ENCODE data around the gene HBS1L. TPM values are rescaled to one million over a fixed set of nuclear protein-coding genes. Genes with fewer than 3 reads are reported as not detected.

Gene HBS1L
- polyA plus RNA-seq, 4 donors = 23.0 to 39.2 (median 30.7) TPM

- Histone ChIP-seq H3K9me3 (ENCODE audit: control insufficient read depth in 2 of 2, insufficient read depth in 1 of 2, low read depth in 1 of 2, low read length in 1 of 2) (no peaks in the 10 kb centered on the region), H3K36me3 (ENCODE audit: control insufficient read depth in 3 of 3, insufficient read depth in 2 of 3, low read depth in 1 of 3, low read length in 3 of 3) (peaks cover 0 to 5% (median 0%) of the 10 kb centered on the region in 3 donors), H3K4me1 (ENCODE audit: control insufficient read depth in 3 of 3, insufficient read depth in 2 of 3, low read depth in 1 of 3, low read length in 2 of 3) (peaks cover 0 to 15% (median 4%) of the 10 kb centered on the region in 3 donors), H3K27ac (ENCODE audit: low read depth in 1 of 3, low read length in 2 of 3) (no peak overlapping the region), H3K4me3 (ENCODE audit: low read depth in 1 of 3, low read length in 3 of 3) (no peak overlapping the region), H3K27me3 (ENCODE audit: control insufficient read depth in 3 of 3, insufficient read depth in 3 of 3, low read length in 3 of 3) (no peaks in the 10 kb centered on the region)
- DNase-seq (no peak), FAIRE-seq (no peak)
These were observed 41.9 kb downstream of the HBS1L start for GRCh38 chr6:135012764-135013163.

GRCh38 chr6:135012349-135012748 lies 42.3 kb downstream of the HBS1L start:
- Histone ChIP-seq H3K9me3 (ENCODE audit: control insufficient read depth in 2 of 2, insufficient read depth in 1 of 2, low read depth in 1 of 2, low read length in 1 of 2) (no peaks in the 10 kb centered on the region), H3K4me3 (ENCODE audit: low read depth in 1 of 3, low read length in 3 of 3) (no peak overlapping the region), H3K36me3 (ENCODE audit: control insufficient read depth in 3 of 3, insufficient read depth in 2 of 3, low read depth in 1 of 3, low read length in 3 of 3) (peaks cover 0 to 5% (median 0%) of the 10 kb centered on the region in 3 donors), H3K27ac (ENCODE audit: low read depth in 1 of 3, low read length in 2 of 3) (no peak overlapping the region), H3K4me1 (ENCODE audit: control insufficient read depth in 3 of 3, insufficient read depth in 2 of 3, low read depth in 1 of 3, low read length in 2 of 3) (peaks cover 0 to 16% (median 4%) of the 10 kb centered on the region in 3 donors), H3K27me3 (ENCODE audit: control insufficient read depth in 3 of 3, insufficient read depth in 3 of 3, low read length in 3 of 3) (no peaks in the 10 kb centered on the region)
- DNase-seq (no peak), FAIRE-seq (no peak)
- WGBS, 3 donors = 91 to 96% (median 95%) methylated on average over 2 of the region's 2 CpGs

DNA sequence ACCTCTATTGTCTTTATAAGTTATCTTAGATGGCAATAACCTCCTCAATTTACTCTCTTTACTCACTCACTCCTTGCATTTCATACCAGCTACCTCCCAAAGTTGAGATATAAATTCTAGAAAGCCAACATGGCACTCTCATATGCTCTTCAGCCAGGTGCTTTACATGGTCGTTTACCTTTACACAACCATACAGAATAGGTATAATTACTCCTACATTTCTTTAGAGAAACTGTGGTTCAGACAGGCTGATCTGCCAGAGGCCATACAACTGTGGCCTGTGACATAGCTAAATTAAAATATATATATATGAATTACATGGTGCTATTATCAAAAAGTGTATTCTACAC lies 45.7 kb downstream of the HBS1L start:
- no peak for FAIRE-seq
- Histone ChIP-seq H3K27ac (ENCODE audit: low read depth in 1 of 3, low read length in 2 of 3) (peak overlapping the region; percentile 34 to 55 (median 45)), H3K4me1 (ENCODE audit: control insufficient read depth in 3 of 3, insufficient read depth in 2 of 3, low read depth in 1 of 3, low read length in 2 of 3) (peaks cover 0 to 20% (median 4%) of the 10 kb centered on the region in 3 donors), H3K36me3 (ENCODE audit: control insufficient read depth in 3 of 3, insufficient read depth in 2 of 3, low read depth in 1 of 3, low read length in 3 of 3) (peaks cover 0 to 5% (median 0%) of the 10 kb centered on the region in 3 donors), H3K27me3 (ENCODE audit: control insufficient read depth in 3 of 3, insufficient read depth in 3 of 3, low read length in 3 of 3) (no peaks in the 10 kb centered on the region), H3K9me3 (ENCODE audit: control insufficient read depth in 2 of 2, insufficient read depth in 1 of 2, low read depth in 1 of 2, low read length in 1 of 2) (no peaks in the 10 kb centered on the region), H3K4me3 (ENCODE audit: low read depth in 1 of 3, low read length in 3 of 3) (no peak overlapping the region)
- no peak for DNase-seq
- WGBS, 3 donors = 17 to 65% (median 27%) methylated on average over 1 of the region's 1 CpG

DNA sequence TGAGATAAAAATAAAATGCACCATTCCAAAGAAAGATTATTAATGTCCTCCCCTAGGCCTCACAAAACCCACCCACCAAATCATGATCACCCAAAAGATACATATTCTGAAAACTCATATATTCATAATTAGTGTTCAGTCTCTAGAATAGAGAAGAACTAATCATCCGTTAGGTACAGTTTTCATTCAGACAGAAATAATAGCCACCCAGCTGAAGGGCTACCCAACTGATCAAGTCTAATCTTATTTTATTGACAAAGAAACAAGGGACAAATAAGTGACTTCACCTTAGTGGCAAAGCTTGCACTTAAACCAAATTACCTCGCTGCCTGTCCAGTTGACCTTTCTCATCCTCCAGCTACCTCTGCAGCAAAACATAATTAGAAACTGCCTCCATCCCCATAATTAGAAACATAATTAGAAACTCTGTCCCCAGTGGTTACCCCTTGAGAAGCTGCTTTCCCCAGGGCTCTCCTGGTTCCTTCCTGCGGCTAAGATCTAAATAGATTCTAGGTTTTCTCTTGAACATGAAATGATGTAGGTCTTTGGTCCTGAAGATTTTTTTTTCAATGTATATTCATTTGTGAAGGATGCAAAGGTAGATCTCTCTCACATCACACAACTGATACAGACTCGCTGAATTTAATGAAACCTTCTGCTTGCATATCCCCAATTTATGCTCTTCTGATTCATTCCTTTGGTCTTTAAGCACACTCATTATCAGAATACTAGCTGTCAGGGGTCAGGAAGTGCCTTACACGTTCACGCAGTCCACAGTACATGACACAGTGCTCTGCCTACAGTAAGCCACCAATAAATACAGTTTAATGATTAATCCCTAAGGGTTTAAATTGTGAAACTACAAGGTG lies 46.3 kb downstream of the HBS1L start:
- H3K27ac ChIP-seq (ENCODE audit: low read depth in 1 of 3, low read length in 2 of 3) = peak overlapping the region in 2 of 3 donors; percentile 45 to 68
- peak; percentile 85 to 93 for DNase-seq
- no peaks in the 10 kb centered on the region for H3K27me3 ChIP-seq (ENCODE audit: control insufficient read depth in 3 of 3, insufficient read depth in 3 of 3, low read length in 3 of 3)
- H3K4me3 ChIP-seq (ENCODE audit: low read depth in 1 of 3, low read length in 3 of 3) = no peak overlapping the region
- H3K4me1 ChIP-seq (ENCODE audit: control insufficient read depth in 3 of 3, insufficient read depth in 2 of 3, low read depth in 1 of 3, low read length in 2 of 3) = peaks cover 0 to 20% (median 4%) of the 10 kb centered on the region in 3 donors
- WGBS, 3 donors = 44 to 60% (median 55%) methylated on average over 6 of the region's 6 CpGs
- H3K36me3 ChIP-seq (ENCODE audit: control insufficient read depth in 3 of 3, insufficient read depth in 2 of 3, low read depth in 1 of 3, low read length in 3 of 3) = peaks cover 0 to 5% (median 0%) of the 10 kb centered on the region in 3 donors
- no peak for FAIRE-seq
- H3K9me3 ChIP-seq (ENCODE audit: control insufficient read depth in 2 of 2, insufficient read depth in 1 of 2, low read depth in 1 of 2, low read length in 1 of 2) = no peaks in the 10 kb centered on the region

GRCh38 chr6:135006386-135006914 lies 48.2 kb downstream of the HBS1L start:
- H3K36me3 ChIP-seq (ENCODE audit: control insufficient read depth in 3 of 3, insufficient read depth in 2 of 3, low read depth in 1 of 3, low read length in 3 of 3) = peaks cover 0 to 4% (median 0%) of the 10 kb centered on the region in 3 donors
- no peak overlapping the region for H3K27ac ChIP-seq (ENCODE audit: low read depth in 1 of 3, low read length in 2 of 3)
- no peaks in the 10 kb centered on the region for H3K9me3 ChIP-seq (ENCODE audit: control insufficient read depth in 2 of 2, insufficient read depth in 1 of 2, low read depth in 1 of 2, low read length in 1 of 2)
- H3K4me3 ChIP-seq (ENCODE audit: low read depth in 1 of 3, low read length in 3 of 3) = no peak overlapping the region
- 89 to 96% (median 95%) methylated on average over 3 of the region's 3 CpGs for WGBS, 3 donors
- H3K4me1 ChIP-seq (ENCODE audit: control insufficient read depth in 3 of 3, insufficient read depth in 2 of 3, low read depth in 1 of 3, low read length in 2 of 3) = peaks cover 0 to 20% (median 4%) of the 10 kb centered on the region in 3 donors
- DNase-seq = peak in 1 of 2 donors; percentile 38
- no peaks in the 10 kb centered on the region for H3K27me3 ChIP-seq (ENCODE audit: control insufficient read depth in 3 of 3, insufficient read depth in 3 of 3, low read length in 3 of 3)
- FAIRE-seq = no peak

GRCh38 chr6:135004399-135004798 lies 50.2 kb downstream of the HBS1L start:
- Histone ChIP-seq H3K36me3 (ENCODE audit: control insufficient read depth in 3 of 3, insufficient read depth in 2 of 3, low read depth in 1 of 3, low read length in 3 of 3) (peaks cover 0 to 2% (median 0%) of the 10 kb centered on the region in 3 donors), H3K4me1 (ENCODE audit: control insufficient read depth in 3 of 3, insufficient read depth in 2 of 3, low read depth in 1 of 3, low read length in 2 of 3) (peaks cover 0 to 19% (median 4%) of the 10 kb centered on the region in 3 donors), H3K9me3 (ENCODE audit: control insufficient read depth in 2 of 2, insufficient read depth in 1 of 2, low read depth in 1 of 2, low read length in 1 of 2) (no peaks in the 10 kb centered on the region), H3K27me3 (ENCODE audit: control insufficient read depth in 3 of 3, insufficient read depth in 3 of 3, low read length in 3 of 3) (no peaks in the 10 kb centered on the region), H3K4me3 (ENCODE audit: low read depth in 1 of 3, low read length in 3 of 3) (no peak overlapping the region), H3K27ac (ENCODE audit: low read depth in 1 of 3, low read length in 2 of 3) (no peak overlapping the region)
- no peak for FAIRE-seq
- 87 to 93% (median 92%) methylated on average over 2 of the region's 2 CpGs for WGBS, 3 donors
- no peak for DNase-seq

GRCh38 chr6:135002974-135003703 lies 51.5 kb downstream of the HBS1L start:
- FAIRE-seq = no peak
- Histone ChIP-seq H3K36me3 (ENCODE audit: control insufficient read depth in 3 of 3, insufficient read depth in 2 of 3, low read depth in 1 of 3, low read length in 3 of 3) (peaks cover 0 to 2% (median 0%) of the 10 kb centered on the region in 3 donors), H3K4me3 (ENCODE audit: low read depth in 1 of 3, low read length in 3 of 3) (no peak overlapping the region), H3K27ac (ENCODE audit: low read depth in 1 of 3, low read length in 2 of 3) (no peak overlapping the region), H3K4me1 (ENCODE audit: control insufficient read depth in 3 of 3, insufficient read depth in 2 of 3, low read depth in 1 of 3, low read length in 2 of 3) (peaks cover 0 to 9% (median 2%) of the 10 kb centered on the region in 3 donors), H3K27me3 (ENCODE audit: control insufficient read depth in 3 of 3, insufficient read depth in 3 of 3, low read length in 3 of 3) (no peaks in the 10 kb centered on the region), H3K9me3 (ENCODE audit: control insufficient read depth in 2 of 2, insufficient read depth in 1 of 2, low read depth in 1 of 2, low read length in 1 of 2) (no peaks in the 10 kb centered on the region)
- no peak for DNase-seq
- 82 to 85% (median 83%) methylated on average over 6 of the region's 6 CpGs for WGBS, 3 donors

- H3K9me3 ChIP-seq (ENCODE audit: control insufficient read depth in 2 of 2, insufficient read depth in 1 of 2, low read depth in 1 of 2, low read length in 1 of 2) = no peaks in the 10 kb centered on the region
- 77 to 83% (median 79%) methylated on average over 5 of the region's 5 CpGs for WGBS, 3 donors
- H3K4me3 ChIP-seq (ENCODE audit: low read depth in 1 of 3, low read length in 3 of 3) = no peak overlapping the region
- DNase-seq (peak; percentile 14 to 22), FAIRE-seq (peak; percentile 87)
- peaks cover under 1 to 3% (median under 1%) of the 10 kb centered on the region in 3 donors for H3K36me3 ChIP-seq (ENCODE audit: control insufficient read depth in 3 of 3, insufficient read depth in 2 of 3, low read depth in 1 of 3, low read length in 3 of 3)
- H3K27ac ChIP-seq (ENCODE audit: low read depth in 1 of 3, low read length in 2 of 3) = no peak overlapping the region
- peaks cover 0 to 4% (median 0%) of the 10 kb centered on the region in 3 donors for H3K4me1 ChIP-seq (ENCODE audit: control insufficient read depth in 3 of 3, insufficient read depth in 2 of 3, low read depth in 1 of 3, low read length in 2 of 3)
- no peaks in the 10 kb centered on the region for H3K27me3 ChIP-seq (ENCODE audit: control insufficient read depth in 3 of 3, insufficient read depth in 3 of 3, low read length in 3 of 3)
These were observed 52.3 kb downstream of the HBS1L start for GRCh38 chr6:135002229-135002844.
